DND-41 (cell line): ENCODE measurements around the gene TNFSF9.

ENCODE experiments used
- CTCF ChIP-seq: IDR thresholded peaks from 2 replicates; pipeline ENCODE4 v1.5.1; 2012; ENCODE audit warnings: borderline replicate concordance, low read length, moderate library complexity, mild to moderate bottlenecking; ENCODE audit not compliant: poor library complexity, severe bottlenecking; ENCODE audit errors: extremely low read depth
- EZH2 ChIP-seq: IDR thresholded peaks from 3 replicates; pipeline ENCODE4 v1.6.1; 2012; ENCODE audit warnings: borderline replicate concordance, low read depth, mild to moderate bottlenecking, moderate library complexity, low read length, inconsistent platforms; ENCODE audit not compliant: severe bottlenecking

- TF ChIP-seq CTCF = no peak
- no peak for TF ChIP-seq EZH2
Observed at GRCh38 chr19:6509118-6509971, 21.5 kb upstream of the TNFSF9 start.
